LoVo (cell line): ENCODE data around the gene LYSET.
"Not testable (repeated sequence)": the region's sequence is repeated elsewhere in the genome, so short reads cannot be mapped to it uniquely, and the experiment has no call there.

Experiments used
- DNase-seq: peaks from one replicate; pipeline ENCODE4 v3.0.0-alpha.2; 2016; ENCODE audit warnings: low spot score

Gene LYSET

GRCh38 chr14:93223565-93223964, 38.4 kb downstream of the LYSET start:
- no peak for DNase-seq

GRCh38 chr14:93228550-93228949, 43.4 kb downstream of the LYSET start:
- DNase-seq: no peak

GRCh38 chr14:93230539-93230938, 45.4 kb downstream of the LYSET start:
- DNase-seq: no peak

GRCh38 chr14:93231129-93231979, 46.2 kb downstream of the LYSET start:
- DNase-seq: no peak

GRCh38 chr14:93232159-93232558, 47.0 kb downstream of the LYSET start:
- DNase-seq: no peak

GRCh38 chr14:93233078-93233477, 48.0 kb downstream of the LYSET start:
- DNase-seq: not testable (repeated sequence)

- DNase-seq: no peak
Measured at GRCh38 chr14:93234798-93235197, 49.7 kb downstream of the LYSET start.
